Activated gamma-delta T cell (primary cell): Measurements from ENCODE around the gene LAMB4.
"Not testable (repeated sequence)": the region's sequence is repeated elsewhere in the genome, so short reads cannot be mapped to it uniquely, and the experiment has no call there.

Source experiments
- DNase-seq: peaks from one replicate; lab custom pipeline; 2025; lab: John Stamatoyannopoulos, UW

LAMB4 gene

DNA sequence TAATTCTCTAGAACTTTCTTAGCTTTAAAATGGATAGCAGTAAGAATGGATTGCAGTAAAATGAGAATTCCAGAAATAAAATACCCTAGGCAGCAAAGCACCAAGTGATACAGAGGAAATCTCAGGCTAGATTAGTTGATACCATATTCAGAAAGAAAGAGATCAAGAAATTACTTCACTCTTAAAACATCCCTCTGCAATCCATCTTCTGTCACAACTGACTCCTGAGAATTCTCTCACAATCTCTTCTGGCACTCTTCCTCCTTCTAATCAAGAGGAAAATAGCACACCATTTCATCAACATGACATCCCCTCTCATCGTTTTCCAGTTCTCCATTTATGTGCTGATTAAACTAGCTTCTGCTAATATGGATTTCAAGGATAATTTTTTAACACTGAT lies 85.0 kb downstream of the LAMB4 start:
- no peak for DNase-seq

DNA sequence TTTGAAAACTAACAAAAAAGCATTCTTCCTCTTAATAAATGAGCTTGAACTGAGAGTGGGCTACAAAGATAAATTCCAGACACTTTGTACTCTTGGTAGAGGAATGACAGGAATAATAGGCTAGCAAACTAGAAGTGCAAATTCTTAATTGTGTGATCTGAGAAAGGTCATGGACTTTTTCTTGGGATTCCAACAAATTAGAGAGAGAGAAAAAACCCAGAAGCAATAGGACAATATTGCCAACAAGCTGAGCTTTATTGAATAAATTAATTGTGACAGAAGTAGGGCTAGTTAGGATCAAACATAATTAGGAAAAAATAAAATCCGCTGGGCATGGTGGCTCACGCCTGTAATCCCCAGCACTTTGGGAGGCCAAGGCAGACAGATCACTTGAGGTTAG lies 85.8 kb downstream of the LAMB4 start:
- DNase-seq = no peak

DNA sequence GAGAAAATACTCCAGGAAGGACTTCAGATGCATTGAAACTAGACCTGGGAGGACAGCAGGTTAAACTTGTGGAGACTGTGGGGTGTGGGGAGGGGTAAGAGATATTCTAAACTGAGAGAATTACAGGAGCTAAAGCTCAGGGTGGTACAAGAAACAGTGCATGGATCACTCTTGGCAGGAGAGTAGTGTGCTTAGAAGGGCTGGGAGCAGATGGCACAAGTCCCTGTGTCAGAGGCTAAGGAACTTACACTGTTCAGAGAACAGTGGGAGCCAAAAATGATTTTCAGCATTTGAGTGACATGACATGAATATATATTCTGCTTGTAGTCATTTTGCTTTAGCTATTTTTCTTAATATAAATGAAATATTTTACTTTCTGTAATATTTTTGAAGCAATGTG lies 91.2 kb downstream of the LAMB4 start:
- no peak for DNase-seq

GRCh38 chr7:108037741-108038140 lies 92.4 kb downstream of the LAMB4 start:
- no peak for DNase-seq

- DNase-seq = no peak
Measured at GRCh38 chr7:108037140-108037539, 93.0 kb downstream of the LAMB4 start.

GRCh38 chr7:108034586-108034985 lies 95.6 kb downstream of the LAMB4 start:
- DNase-seq = no peak

DNA sequence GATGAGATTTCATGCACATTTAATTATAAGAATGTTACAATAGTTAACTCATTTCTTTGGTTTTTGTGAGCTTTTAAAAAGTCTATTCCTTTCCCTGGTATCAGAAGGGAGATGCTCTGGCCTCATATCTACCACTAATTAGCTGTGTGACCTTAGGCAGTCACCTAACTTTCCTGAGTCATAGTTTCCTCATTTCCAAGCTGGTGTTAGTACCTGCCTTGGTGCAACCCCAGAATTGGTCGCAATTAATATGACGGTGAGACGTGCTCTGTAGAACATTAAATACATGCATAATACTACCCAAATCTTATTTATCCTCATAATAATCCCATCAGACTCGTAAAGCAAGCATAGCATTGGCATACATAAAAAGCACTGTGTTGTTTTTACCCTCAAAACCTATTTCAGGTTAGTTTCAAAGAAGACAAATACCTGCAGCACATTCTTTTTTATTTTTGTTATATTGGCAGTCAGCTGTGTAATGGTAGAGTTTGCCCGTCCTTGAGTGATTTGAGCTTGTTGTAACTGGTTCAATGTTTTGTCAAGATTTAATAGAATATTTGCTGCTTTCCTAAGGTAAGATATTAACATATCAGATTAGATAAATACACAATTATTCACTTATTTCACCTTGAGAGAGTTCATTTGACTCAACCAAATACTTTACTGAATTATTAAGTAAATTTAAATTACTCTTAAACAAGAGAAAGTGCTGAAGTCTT lies 96.2 kb downstream of the LAMB4 start:
- DNase-seq = no peak

GRCh38 chr7:108033309-108033708 lies 96.9 kb downstream of the LAMB4 start:
- DNase-seq = not testable (repeated sequence)

DNA sequence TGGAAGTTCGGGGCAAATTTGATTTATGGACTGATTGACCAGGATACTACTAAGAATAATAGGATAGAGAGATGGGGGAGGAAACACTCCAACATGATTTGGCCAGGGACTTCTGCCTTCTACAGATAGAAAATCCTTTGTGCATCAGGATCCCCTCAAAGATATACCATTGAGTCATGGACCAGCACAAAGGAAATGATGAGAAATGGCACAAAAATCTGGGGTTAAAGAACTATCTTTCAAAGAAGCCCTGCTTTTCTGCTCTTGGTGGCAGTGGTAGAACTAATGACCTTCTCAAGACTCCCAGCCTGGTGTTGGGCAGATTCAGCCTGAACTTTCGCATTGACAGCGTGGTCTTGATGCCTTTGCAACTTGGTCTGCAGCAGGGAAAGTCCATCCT lies 99.6 kb downstream of the LAMB4 start:
- DNase-seq = no peak

DNA sequence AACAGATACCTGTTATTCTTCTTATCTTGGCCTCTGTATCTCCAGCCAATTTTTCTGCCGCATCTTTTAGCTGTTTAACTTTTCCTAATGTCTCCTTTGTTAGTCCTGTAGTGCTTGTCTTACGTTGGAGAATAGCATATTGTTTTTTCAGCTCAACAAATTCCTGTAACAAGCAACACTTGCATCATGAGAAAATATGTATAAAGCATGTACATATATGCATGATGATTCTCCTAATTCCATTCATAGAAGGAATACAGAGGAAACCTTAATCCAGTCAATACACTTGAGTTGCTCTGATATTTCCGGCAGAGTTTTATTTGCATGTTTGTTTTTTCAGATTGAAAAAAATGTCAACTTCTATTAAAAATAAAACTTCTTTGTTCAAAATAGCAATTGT lies 101.1 kb downstream of the LAMB4 start:
- no peak for DNase-seq

- DNase-seq = no peak
Measured at GRCh38 chr7:108028111-108028510, 102.0 kb downstream of the LAMB4 start.

DNA sequence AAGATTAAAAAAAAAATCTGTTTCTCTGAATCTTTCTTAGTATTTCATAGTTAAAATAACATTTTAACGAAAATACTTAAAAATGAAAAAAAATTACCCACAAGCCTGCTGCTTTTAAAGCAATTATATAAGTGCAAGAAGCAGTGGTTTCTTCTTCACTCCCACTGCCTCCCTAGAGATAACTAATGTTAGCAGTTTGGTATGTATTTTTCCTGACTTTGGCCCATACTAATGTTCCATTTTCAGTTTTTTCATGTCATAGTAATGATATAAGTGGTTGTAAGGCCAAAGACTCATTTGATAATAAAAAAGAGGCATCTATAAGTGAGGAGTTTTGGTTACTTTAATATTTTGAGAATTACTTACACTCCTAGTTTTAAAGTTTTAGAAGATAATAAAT lies 102.9 kb downstream of the LAMB4 start:
- DNase-seq = no peak

DNA sequence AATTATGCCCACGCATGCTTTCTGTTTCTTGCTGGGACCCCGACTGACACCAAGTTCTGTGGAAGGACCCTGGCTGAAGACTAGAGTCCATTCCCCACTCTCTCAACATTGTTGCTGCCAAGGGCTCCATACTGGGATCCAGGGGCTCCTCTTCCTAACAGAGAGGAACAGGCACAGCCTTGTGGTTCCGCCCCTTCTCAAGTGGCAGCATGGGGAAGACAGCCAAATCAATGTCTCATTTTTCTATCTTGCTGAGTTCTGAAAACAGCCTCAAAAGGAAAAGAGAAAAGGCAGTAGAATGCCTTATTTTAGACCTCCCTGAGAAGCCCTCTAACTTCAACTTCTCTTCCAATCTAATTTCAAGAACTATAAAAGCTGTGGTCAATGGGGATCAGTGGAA lies 103.5 kb downstream of the LAMB4 start:
- no peak for DNase-seq

DNA sequence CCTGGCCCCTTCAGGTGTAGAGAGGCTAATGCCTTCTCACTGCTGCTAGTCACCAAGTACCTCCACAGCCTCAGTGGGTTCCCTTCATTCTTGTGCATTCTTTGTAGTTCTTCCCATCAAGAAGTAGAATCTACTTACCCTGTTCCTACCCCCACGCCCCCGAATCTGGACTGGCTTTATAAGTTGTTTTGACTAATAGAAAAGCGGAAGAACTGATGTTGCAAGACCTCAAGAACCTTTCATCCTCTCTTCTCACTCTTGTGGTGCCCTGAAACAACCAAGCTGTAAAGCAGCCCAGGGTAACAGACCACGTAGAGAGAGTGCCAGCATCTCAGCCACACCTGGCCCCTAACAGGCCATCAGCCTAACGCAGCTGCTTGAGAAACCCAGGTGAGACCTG lies 104.0 kb downstream of the LAMB4 start:
- DNase-seq = no peak

- DNase-seq = no peak
Measured at GRCh38 chr7:108024538-108024937, 105.6 kb downstream of the LAMB4 start.

GRCh38 chr7:108020585-108020984 lies 109.6 kb downstream of the LAMB4 start:
- DNase-seq = no peak

GRCh38 chr7:108018668-108019067 lies 111.5 kb downstream of the LAMB4 start:
- DNase-seq = no peak

DNA sequence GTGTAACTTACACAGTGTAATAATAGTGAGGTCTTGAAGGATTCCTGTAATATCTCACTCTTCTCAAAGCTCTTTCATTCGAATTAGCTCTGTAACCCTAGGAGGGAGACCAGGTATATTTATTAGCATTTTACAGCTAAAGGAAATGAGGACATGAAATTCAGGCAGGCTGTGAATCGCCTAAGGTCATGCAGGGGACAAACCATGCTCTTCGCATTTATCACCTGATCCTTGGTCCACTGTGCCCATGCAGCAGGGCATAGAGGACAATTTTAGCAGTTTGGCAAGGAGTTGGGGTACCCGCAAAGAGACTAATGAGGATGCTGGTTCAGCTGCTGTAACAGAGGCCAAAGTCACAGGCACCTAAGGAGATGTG lies 112.4 kb downstream of the LAMB4 start:
- DNase-seq = no peak

- DNase-seq = no peak
Measured at GRCh38 chr7:108016841-108017775, 113.1 kb downstream of the LAMB4 start.

- no peak for DNase-seq
Measured at GRCh38 chr7:108015740-108016139, 114.4 kb downstream of the LAMB4 start.

DNA sequence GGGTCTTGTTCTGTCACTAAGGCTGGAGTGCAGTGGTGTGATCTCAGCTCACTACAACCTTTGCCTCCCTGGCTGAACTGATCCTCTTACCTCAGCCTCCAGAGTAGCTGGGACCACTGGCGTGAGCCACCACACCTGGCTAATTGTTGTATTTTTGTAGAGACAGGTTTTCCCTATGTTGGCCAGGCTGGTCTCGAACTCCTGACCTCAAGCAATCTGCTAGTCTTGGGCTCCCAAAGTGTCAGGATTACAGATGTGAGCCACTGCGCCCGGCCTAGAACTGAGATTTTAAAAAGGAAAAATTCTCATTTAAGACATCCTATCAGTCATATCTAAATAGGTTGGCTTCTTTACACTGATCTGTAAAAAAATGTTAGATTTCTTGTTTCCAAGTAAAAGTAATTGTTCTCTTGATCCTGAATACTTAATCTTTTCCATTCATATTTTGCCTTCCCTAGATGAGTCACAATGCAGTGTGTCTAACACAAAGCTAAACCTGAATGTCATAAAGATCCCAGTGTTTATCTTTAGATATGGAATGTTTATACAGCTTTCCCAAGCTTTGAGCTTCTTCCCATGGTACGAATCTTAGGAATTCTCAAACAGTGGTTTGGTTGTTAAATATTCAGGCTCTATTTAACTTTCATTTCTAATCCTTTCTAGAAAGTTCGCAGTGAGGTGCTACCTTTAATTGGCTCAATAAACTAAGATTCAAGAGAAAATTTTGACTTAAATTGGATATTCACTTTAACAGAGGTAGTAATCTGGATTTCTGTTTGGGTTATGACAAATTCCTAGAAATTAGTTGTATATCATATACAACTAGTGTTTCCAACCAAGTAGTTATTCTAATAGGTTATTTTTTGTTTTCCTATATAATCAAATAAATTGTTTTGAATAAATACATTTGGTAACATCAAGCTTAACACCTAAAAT lies 115.1 kb downstream of the LAMB4 start:
- DNase-seq = no peak

GRCh38 chr7:108014215-108014614 lies 115.9 kb downstream of the LAMB4 start:
- DNase-seq = no peak
